Spleen (tissue), 11 donors: Measurements from ENCODE around the gene SORBS1. TPM values are rescaled to one million over a fixed set of nuclear protein-coding genes. Genes with fewer than 3 reads are reported as not detected.
"Not testable (repeated sequence)": the region's sequence is repeated elsewhere in the genome, so short reads cannot be mapped to it uniquely, and the experiment has no call there.

Experiments
- DNase-seq: peaks from one replicate; pipeline ENCODE4 v3.0.0-alpha.2; 2020
- H3K27ac ChIP-seq, 8 donors: fragments of 200-600 bp; sonication (generic) in 7 of 8; 1 replicate in 4 of 8; 2 replicates in 4 of 8; pipeline versions ENCODE4 v1.5.0 to v1.8.0; 2016 to 2021; ENCODE audit warnings: inconsistent platforms in 4 of 8, mild to moderate bottlenecking in 4 of 8, moderate library complexity in 1 of 8
- H3K27me3 ChIP-seq, 7 donors: fragments of 200-600 bp; sonication (generic) in 6 of 7; replicated peaks in 1 of 7; 1 replicate in 4 of 7; 2 replicates in 3 of 7; pipeline versions ENCODE4 v1.5.0 to v1.8.0; 2016 to 2021; ENCODE audit warnings: inconsistent platforms in 3 of 7, mild to moderate bottlenecking in 1 of 7
- H3K36me3 ChIP-seq, 6 donors: fragments of 200-600 bp; sonication (generic) in 5 of 6; 1 replicate in 4 of 6; 2 replicates in 2 of 6; pipeline versions ENCODE4 v1.5.0 to v1.8.0; 2016 to 2021; ENCODE audit warnings: inconsistent platforms in 2 of 6
- H3K4me1 ChIP-seq, 6 donors: fragments of 200-600 bp; sonication (generic) in 5 of 6; 1 replicate in 3 of 6; 2 replicates in 3 of 6; pipeline versions ENCODE4 v1.5.0 to v1.8.0; 2016 to 2021; ENCODE audit warnings: inconsistent platforms in 3 of 6
- H3K4me3 ChIP-seq, 8 donors: fragments of 200-600 bp; sonication (generic) in 7 of 8; 1 replicate in 4 of 8; 2 replicates in 4 of 8; pipeline versions ENCODE4 v1.5.0 to v1.8.0; 2016 to 2021; ENCODE audit warnings: inconsistent platforms in 4 of 8, mild to moderate bottlenecking in 4 of 8, moderate library complexity in 2 of 8
- H3K9me3 ChIP-seq, 8 donors: fragments of 200-600 bp; sonication (generic) in 7 of 8; 1 replicate in 4 of 8; 2 replicates in 4 of 8; pipeline versions ENCODE4 v1.5.0 to v1.8.0; 2016 to 2021; ENCODE audit warnings: inconsistent platforms in 4 of 8
- POLR2A ChIP-seq, 3 donors: fragments of 450-650 bp; IDR thresholded peaks; one replicate each; pipeline ENCODE4 v1.5.1; 2017; ENCODE audit warnings: antibody characterized with exemption in 3 of 3, mild to moderate bottlenecking in 1 of 3
- POLR2AphosphoS5 ChIP-seq, 3 donors: sonication (generic); formaldehyde crosslinking; IDR thresholded peaks; one replicate each; pipeline ENCODE4 v1.5.1; 2017; ENCODE audit warnings: antibody characterized with exemption in 3 of 3
- WGBS, 5 donors: extraction: QIAGEN DNeasy Blood & Tissue Kit in 3 of 5; methylation state at CpG; one replicate each; pipeline versions ENCODE4 v1.1.5 to v1.1.7; 2013 to 2018; 5-methylcytosine and 5-hydroxymethylcytosine counted together
- intact Hi-C: fragments of 100-400 bp; cut with DNase I; formaldehyde crosslinking; loops from one replicate; pipeline ENCODE4 v1.15.0; 2023; ENCODE audit warnings: low total_unique reads
- polyA plus RNA-seq, 3 donors: library from polyadenylated mRNA; stranded (reverse); fragments of 200-250 nt; gene quantifications; one replicate each; pipeline ENCODE4 v1.2.1, GENCODE V29; 2013
- total RNA-seq, 7 donors: library from RNA; depleted of rRNA in 3 of 7; stranded (reverse); fragments of >200 nt in 3 of 7; fragmentation: NEBNext Ultra II Directional in 4 of 7; extraction: Animal tissue kit (Norgen Biotek cat#: 25700) in 4 of 7; gene quantifications; one replicate each; pipeline versions ENCODE4 v1.1.0 to v1.2.1, GENCODE V29; 2016 to 2021
- TF ChIP-seq, protein P1 (sequence below), 11 experiments: fragments of 200-600 bp in 7 of 11; fragments of 450-650 bp in 4 of 11; sonication (generic) in 4 of 11; IDR thresholded peaks in 8 of 11; conservative IDR thresholded peaks in 3 of 11; 1 replicate in 7 of 11; 2 replicates in 4 of 11; pipeline versions ENCODE4 v1.4.0 to v1.8.0; 2016 to 2021; ENCODE audit warnings: antibody characterized with exemption in 11 of 11, inconsistent platforms in 4 of 11, mild to moderate bottlenecking in 1 of 11
- donor health status: healthy with polysubstance abuse.
- donor health status: DM: no; HTN: no; CAD: no; lungs with moderate emphysema.
- donor health status: DM: no; HTN: no; CAD: no.
- donor health status: Bipolar disorder and iron deficiency.
- donor health status: healthy.
- donor health status: DM: no; HTN: no; CAD: no.
- donor health status: DM: yes; HTN: yes; CAD: no.

SORBS1 gene
- total and polyA plus RNA-seq, 10 donors = 2.8 to 30.8 (median 18.1) TPM

DNA sequence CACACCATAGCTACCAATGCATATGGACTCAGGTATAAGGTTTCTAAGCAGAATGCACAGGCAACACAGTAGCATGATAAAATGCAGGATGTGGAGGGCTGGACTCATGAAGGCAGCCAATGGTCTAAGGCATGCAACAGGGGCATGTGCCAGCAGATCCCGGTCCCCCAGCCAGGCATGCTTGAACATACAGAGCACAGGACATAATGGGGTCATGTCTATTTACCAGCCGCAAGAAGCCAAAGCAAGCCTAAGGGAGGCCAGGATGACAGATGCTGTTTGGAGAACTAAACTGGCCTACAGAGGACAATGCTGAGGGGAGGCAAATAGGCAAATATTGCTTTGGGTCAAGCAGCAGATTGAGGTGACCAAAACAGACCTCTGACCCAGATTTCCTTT is 210.3 kb downstream of the SORBS1 start:
- no peaks in the 10 kb centered on the region for H3K27me3 ChIP-seq
- peaks cover 6 to 29% (median 13%) of the 10 kb centered on the region in 6 donors for H3K4me1 ChIP-seq
- no peak for TF ChIP-seq POLR2A (IDR thresholded peaks at IDR 0.05)
- TF ChIP-seq, protein P1, sequence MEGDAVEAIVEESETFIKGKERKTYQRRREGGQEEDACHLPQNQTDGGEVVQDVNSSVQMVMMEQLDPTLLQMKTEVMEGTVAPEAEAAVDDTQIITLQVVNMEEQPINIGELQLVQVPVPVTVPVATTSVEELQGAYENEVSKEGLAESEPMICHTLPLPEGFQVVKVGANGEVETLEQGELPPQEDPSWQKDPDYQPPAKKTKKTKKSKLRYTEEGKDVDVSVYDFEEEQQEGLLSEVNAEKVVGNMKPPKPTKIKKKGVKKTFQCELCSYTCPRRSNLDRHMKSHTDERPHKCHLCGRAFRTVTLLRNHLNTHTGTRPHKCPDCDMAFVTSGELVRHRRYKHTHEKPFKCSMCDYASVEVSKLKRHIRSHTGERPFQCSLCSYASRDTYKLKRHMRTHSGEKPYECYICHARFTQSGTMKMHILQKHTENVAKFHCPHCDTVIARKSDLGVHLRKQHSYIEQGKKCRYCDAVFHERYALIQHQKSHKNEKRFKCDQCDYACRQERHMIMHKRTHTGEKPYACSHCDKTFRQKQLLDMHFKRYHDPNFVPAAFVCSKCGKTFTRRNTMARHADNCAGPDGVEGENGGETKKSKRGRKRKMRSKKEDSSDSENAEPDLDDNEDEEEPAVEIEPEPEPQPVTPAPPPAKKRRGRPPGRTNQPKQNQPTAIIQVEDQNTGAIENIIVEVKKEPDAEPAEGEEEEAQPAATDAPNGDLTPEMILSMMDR (IDR thresholded peaks at IDR 0.05 in 8 of 11, conservative IDR thresholded peaks at IDR 0.05 in 3 of 11) = no peak
- no peak for TF ChIP-seq POLR2AphosphoS5 (IDR thresholded peaks at IDR 0.05)
- 64 to 85% (median 80%) methylated on average over 2 of the region's 2 CpGs for WGBS, 5 donors
- H3K4me3 ChIP-seq = no peak overlapping the region
- H3K36me3 ChIP-seq = peaks cover 0 to 2% (median 0%) of the 10 kb centered on the region in 6 donors
- intact Hi-C loops = no loop called here
- peak overlapping the region in 5 of 8 donors; percentile 51 to 69 (median 58) for H3K27ac ChIP-seq
- H3K9me3 ChIP-seq = no peaks in the 10 kb centered on the region
- no peak for DNase-seq

DNA sequence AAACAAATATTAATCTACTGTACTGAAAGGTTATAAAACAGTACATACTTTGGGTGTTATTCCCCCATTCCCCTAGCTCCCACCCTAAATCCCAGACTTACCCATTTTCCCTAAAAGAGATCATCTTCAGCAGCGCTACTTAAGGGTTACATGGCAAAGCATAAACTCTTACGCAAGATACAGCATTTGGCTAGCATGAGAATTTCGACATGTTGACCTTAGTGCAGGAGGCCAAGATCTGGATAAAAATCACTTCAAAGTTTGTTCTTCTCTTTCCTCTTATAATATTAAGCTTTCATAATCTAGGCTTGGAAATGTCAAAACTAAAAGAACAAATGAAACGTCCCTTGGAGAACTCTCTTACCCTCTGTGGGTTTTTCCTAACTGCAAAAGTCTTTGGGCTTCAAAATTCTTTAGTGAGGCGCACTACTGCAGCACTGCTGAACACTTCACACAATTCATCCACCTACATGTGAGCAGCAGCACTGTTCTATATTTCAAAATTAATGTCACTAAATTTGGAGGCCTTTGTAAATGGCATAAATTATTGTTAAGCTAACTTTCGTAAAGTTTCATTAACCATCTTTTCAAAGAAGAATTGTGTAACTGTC is 210.8 kb downstream of the SORBS1 start:
- no peak for DNase-seq
- intact Hi-C loops = no loop called here
- H3K4me1 ChIP-seq = peaks cover 6 to 29% (median 13%) of the 10 kb centered on the region in 6 donors
- 61 to 73% (median 70%) methylated on average over 6 of the region's 6 CpGs for WGBS, 5 donors
- TF ChIP-seq, protein P1 (IDR thresholded peaks at IDR 0.05 in 8 of 11, conservative IDR thresholded peaks at IDR 0.05 in 3 of 11) = no peak
- peak in 1 of 3 donors; percentile 35 for TF ChIP-seq POLR2AphosphoS5 (IDR thresholded peaks at IDR 0.05)
- H3K27ac ChIP-seq = peak overlapping the region in 5 of 8 donors; percentile 51 to 69 (median 58)
- no peak overlapping the region for H3K4me3 ChIP-seq
- H3K27me3 ChIP-seq = no peaks in the 10 kb centered on the region
- H3K36me3 ChIP-seq = no peaks in the 10 kb centered on the region
- no peaks in the 10 kb centered on the region for H3K9me3 ChIP-seq

DNA sequence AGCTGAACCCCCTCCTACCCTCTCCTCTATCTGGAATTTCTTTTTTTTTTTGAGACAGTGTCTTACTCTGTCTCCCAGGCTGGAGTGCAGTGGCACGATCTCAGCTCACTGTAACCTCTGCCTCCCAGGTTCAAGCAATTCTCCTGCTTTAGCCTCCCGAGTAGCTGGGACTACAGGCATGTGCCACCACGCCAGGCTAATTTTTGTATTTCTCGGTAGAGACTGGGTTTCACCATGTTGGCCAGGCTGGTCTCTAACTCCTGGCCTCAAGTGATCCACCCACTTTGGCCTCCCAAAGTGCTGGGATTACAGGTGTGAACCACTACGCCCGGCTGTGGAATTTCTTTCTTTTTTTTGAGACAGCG is 213.8 kb downstream of the SORBS1 start:
- H3K4me3 ChIP-seq, DNase-seq, intact Hi-C loops, H3K27me3 ChIP-seq, H3K36me3 ChIP-seq, H3K27ac ChIP-seq, H3K9me3 ChIP-seq: not testable (repeated sequence)
- WGBS, 5 donors = 94 to 96% (median 95%) methylated on average over 6 to 7 of the region's 7 CpGs
- H3K4me1 ChIP-seq = peaks cover 0 to 16% (median 1%) of the 10 kb centered on the region in 6 donors

GRCh38 chr10:95346715-95347401 is 214.3 kb downstream of the SORBS1 start:
- Histone ChIP-seq H3K27ac (no peak overlapping the region), H3K36me3 (no peaks in the 10 kb centered on the region), H3K4me1 (peaks cover 0 to 21% (median 4%) of the 10 kb centered on the region in 6 donors), H3K27me3 (no peaks in the 10 kb centered on the region), H3K9me3 (no peaks in the 10 kb centered on the region), H3K4me3 (no peak overlapping the region)
- no peak for DNase-seq
- WGBS, 5 donors = 87 to 98% (median 93%) methylated on average over 2 of the region's 2 CpGs
- TF ChIP-seq, protein P1 (IDR thresholded peaks at IDR 0.05 in 8 of 11, conservative IDR thresholded peaks at IDR 0.05 in 3 of 11) = no peak
- no peak for TF ChIP-seq POLR2AphosphoS5 (IDR thresholded peaks at IDR 0.05)
- TF ChIP-seq POLR2A (IDR thresholded peaks at IDR 0.05) = no peak
- intact Hi-C loops = no loop called here
